HEK293T (cell line): ENCODE results near the gene CFAP410.
A peak's percentile ranks its signal among the peaks of the same experiment; 100 is the strongest.

Experiments used
- CTCF ChIA-PET: fragments of 350-600 bp; formaldehyde crosslinking; extraction: SDS; loops from one replicate; lab custom pipeline; 2021; ENCODE audit warnings: antibody characterized with exemption, inconsistent platforms; lab: Yijun Ruan, JAX
- POLR2A ChIA-PET: fragments of 350-600 bp; formaldehyde crosslinking; extraction: SDS; loops from one replicate; lab custom pipeline; 2020; ENCODE audit warnings: antibody characterized with exemption, inconsistent platforms; lab: Yijun Ruan, JAX
- DNase-seq: peaks from one replicate; pipeline ENCODE4 v3.0.0; 2012; ENCODE audit warnings: mixed read lengths; ENCODE audit errors: extremely low spot score
- ARNT ChIP-seq: fragments of 450-650 bp; IDR thresholded peaks from 2 replicates; pipeline ENCODE4 v1.6.1; 2017; ENCODE audit warnings: mild to moderate bottlenecking
- BHLHE40 ChIP-seq: fragments of 450-650 bp; IDR thresholded peaks from 2 replicates; pipeline ENCODE4 v1.6.1; 2016; ENCODE audit warnings: mild to moderate bottlenecking, moderate library complexity, borderline replicate concordance
- CTBP1 ChIP-seq: fragments of 450-650 bp; IDR thresholded peaks from 2 replicates; pipeline ENCODE4 v1.6.1; 2016; ENCODE audit warnings: borderline replicate concordance
- ELF4 ChIP-seq: fragments of 450-650 bp; IDR thresholded peaks from 2 replicates; pipeline ENCODE4 v1.6.1; 2017; ENCODE audit warnings: antibody characterized with exemption
- FOXA1 ChIP-seq: fragments of 450-650 bp; IDR thresholded peaks from 2 replicates; pipeline ENCODE4 v1.6.1; 2016; ENCODE audit warnings: mild to moderate bottlenecking
- FOXK2 ChIP-seq: fragments of 450-650 bp; IDR thresholded peaks from 2 replicates; pipeline ENCODE4 v1.6.1; 2016; ENCODE audit warnings: mild to moderate bottlenecking
- FOXM1 ChIP-seq: fragments of 450-650 bp; IDR thresholded peaks from 2 replicates; pipeline ENCODE4 v1.6.1; 2017; ENCODE audit warnings: mild to moderate bottlenecking, borderline replicate concordance
- HDGF ChIP-seq: fragments of 450-650 bp; IDR thresholded peaks from 2 replicates; pipeline ENCODE4 v1.6.1; 2017; ENCODE audit warnings: antibody characterized with exemption, borderline replicate concordance
- L3MBTL2 ChIP-seq: fragments of 450-650 bp; conservative IDR thresholded peaks from 2 replicates; pipeline ENCODE4 v1.6.1; 2016; ENCODE audit warnings: mild to moderate bottlenecking
- LEF1 ChIP-seq: fragments of 450-650 bp; IDR thresholded peaks from 2 replicates; pipeline ENCODE4 v1.6.1; 2017; ENCODE audit warnings: mild to moderate bottlenecking, borderline replicate concordance
- NFRKB ChIP-seq: fragments of 450-650 bp; IDR thresholded peaks from 2 replicates; pipeline ENCODE4 v1.6.1; 2016; ENCODE audit warnings: mild to moderate bottlenecking, moderate library complexity
- PKNOX1 ChIP-seq: fragments of 450-650 bp; IDR thresholded peaks from 2 replicates; pipeline ENCODE4 v1.6.1; 2016
- SP1 ChIP-seq: fragments of 450-650 bp; IDR thresholded peaks from 2 replicates; pipeline ENCODE4 v1.6.1; 2017
- SUZ12 ChIP-seq: fragments of 450-650 bp; IDR thresholded peaks from 2 replicates; pipeline ENCODE4 v1.6.1; 2016; ENCODE audit warnings: mild to moderate bottlenecking
- TARDBP ChIP-seq: fragments of 450-650 bp; IDR thresholded peaks from 2 replicates; pipeline ENCODE4 v1.6.1; 2016
- ZNF384 ChIP-seq: fragments of 450-650 bp; IDR thresholded peaks from 2 replicates; pipeline ENCODE4 v1.6.1; 2016

The CFAP410 gene

DNA sequence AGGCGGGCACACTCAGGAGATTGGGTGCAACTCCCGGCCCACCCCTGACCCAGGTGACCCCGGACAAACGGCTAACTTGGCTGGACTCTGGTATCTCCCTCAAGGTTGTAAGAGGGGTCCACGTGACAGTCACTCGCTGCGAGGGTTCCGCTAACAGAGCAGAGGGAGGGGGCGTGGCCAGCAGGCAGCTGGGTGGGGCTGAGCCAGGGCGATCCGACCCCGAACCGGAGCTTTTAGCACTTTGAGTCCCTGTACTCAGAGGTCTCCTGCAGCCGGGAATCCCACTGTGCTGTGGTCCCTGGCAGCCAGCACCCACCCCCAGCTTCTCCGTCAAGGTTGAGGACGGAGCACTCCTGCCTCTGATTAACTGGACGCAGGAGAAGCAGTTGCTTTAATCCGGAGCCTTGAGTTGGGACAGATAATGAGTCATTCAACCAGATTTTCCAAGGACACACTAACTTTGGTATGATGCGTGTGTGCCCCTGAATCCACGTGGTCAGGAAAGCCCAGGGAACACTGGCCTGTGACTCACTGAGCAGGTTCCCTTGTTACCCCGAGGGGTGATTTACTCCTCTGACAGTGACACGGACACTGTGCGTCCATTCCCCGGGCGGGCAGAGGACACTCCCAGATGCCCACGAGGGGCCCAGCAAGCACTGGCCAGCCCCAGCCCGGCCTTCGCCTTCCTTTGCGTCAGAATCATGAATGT lies 31.0 kb upstream of the CFAP410 start:
- ChIA-PET POLR2A (interaction anchor here (1.0 kb wide), 1 partner anchor 32 kb away, joined by 6 read pairs; no protein-coding TSS in a partner anchor), CTCF (no interaction called here)
- TF ChIP-seq PKNOX1, result no peak
- TF ChIP-seq ZNF384, result no peak
- no peak for TF ChIP-seq FOXA1
- no peak for TF ChIP-seq SP1
- TF ChIP-seq HDGF, result no peak
- TF ChIP-seq TARDBP, result no peak
- TF ChIP-seq BHLHE40, result no peak
- no peak for TF ChIP-seq FOXK2
- TF ChIP-seq NFRKB, result no peak
- no peak for TF ChIP-seq ELF4
- DNase-seq, result peak; percentile 70

- DNase-seq, result no peak
- ChIA-PET POLR2A (no interaction called here), CTCF (no interaction called here)
- no peak for TF ChIP-seq BHLHE40
- TF ChIP-seq TARDBP, result no peak
- TF ChIP-seq ZNF384, result no peak
- TF ChIP-seq L3MBTL2, result no peak
- no peak for TF ChIP-seq FOXA1
- TF ChIP-seq FOXM1, result no peak
- TF ChIP-seq ARNT, result no peak
- no peak for TF ChIP-seq PKNOX1
- TF ChIP-seq HDGF, result no peak
- TF ChIP-seq ELF4, result no peak
- TF ChIP-seq CTBP1, result no peak
- TF ChIP-seq SUZ12, result no peak
- no peak for TF ChIP-seq SP1
These were observed 29.7 kb upstream of the CFAP410 start for GRCh38 chr21:44368711-44369446.

DNA sequence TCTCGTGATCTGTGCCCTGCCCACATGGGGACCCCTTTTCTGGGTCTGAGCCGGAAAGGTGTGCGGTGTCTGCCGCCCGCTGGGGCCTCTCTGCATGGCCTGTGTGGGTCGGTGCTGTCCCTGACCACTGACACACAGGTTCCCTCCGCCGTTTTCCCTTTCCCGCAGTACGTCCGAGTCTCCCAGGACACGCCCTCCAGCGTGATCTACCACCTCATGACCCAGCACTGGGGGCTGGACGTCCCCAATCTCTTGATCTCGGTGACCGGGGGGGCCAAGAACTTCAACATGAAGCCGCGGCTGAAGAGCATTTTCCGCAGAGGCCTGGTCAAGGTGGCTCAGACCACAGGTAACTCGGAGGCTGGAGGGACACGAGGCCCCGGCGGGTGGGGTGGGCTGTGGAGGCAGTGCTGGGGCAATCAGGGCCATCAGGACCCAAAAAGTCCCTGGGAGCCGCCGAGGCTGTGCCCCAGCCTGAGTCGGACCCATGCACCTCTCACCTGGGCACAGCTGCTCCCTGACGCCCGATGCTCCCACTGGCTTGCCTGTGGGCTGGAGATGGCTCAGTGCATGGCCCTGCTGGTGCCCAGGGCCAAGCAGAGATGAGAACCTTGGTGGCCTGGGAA lies 27.5 kb upstream of the CFAP410 start:
- CTCF ChIA-PET, result no interaction called here
- no peak for TF ChIP-seq HDGF
- no peak for TF ChIP-seq SP1
- no peak for TF ChIP-seq ELF4
- TF ChIP-seq FOXA1, result no peak
- TF ChIP-seq ZNF384, result no peak
- no peak for TF ChIP-seq SUZ12
- no peak for TF ChIP-seq BHLHE40
- TF ChIP-seq FOXK2, result no peak
- no peak for TF ChIP-seq ARNT
- TF ChIP-seq CTBP1, result no peak
- TF ChIP-seq L3MBTL2, result no peak
- TF ChIP-seq NFRKB, result no peak
- TF ChIP-seq TARDBP, result no peak
- no peak for TF ChIP-seq PKNOX1
- no peak for DNase-seq
- POLR2A ChIA-PET, result no interaction called here

- ChIA-PET POLR2A (no interaction called here), CTCF (no interaction called here)
- no peak for DNase-seq
- no peak for TF ChIP-seq BHLHE40
- no peak for TF ChIP-seq NFRKB
- TF ChIP-seq PKNOX1, result no peak
- TF ChIP-seq SP1, result no peak
- no peak for TF ChIP-seq L3MBTL2
- TF ChIP-seq TARDBP, result no peak
- TF ChIP-seq ARNT, result no peak
- TF ChIP-seq FOXM1, result no peak
- TF ChIP-seq LEF1, result no peak
- no peak for TF ChIP-seq SUZ12
- TF ChIP-seq ELF4, result no peak
- TF ChIP-seq FOXK2, result no peak
- no peak for TF ChIP-seq ZNF384
- no peak for TF ChIP-seq HDGF
- TF ChIP-seq FOXA1, result no peak
- no peak for TF ChIP-seq CTBP1
These were observed 26.9 kb upstream of the CFAP410 start for GRCh38 chr21:44365967-44366585.
